GM06990 (cell line): ENCODE data around the gene LRBA.

Source experiments
- DNase-seq: peaks from one replicate; pipeline ENCODE4 v3.0.0-alpha.2; 2011; ENCODE audit not compliant: insufficient read length; ENCODE audit errors: extremely low read depth
- H3K27me3 ChIP-seq: replicated peaks from 2 replicates; pipeline ENCODE4 v1.6.0; 2011; ENCODE audit warnings: low read length; ENCODE audit not compliant: control insufficient read depth, insufficient read depth
- H3K36me3 ChIP-seq: 2 replicates; pipeline ENCODE4 v1.5.1; 2011; ENCODE audit warnings: low read length; ENCODE audit not compliant: control insufficient read depth, insufficient read depth
- H3K4me3 ChIP-seq: replicated peaks from 2 replicates; pipeline ENCODE4 v1.5.1; 2011; ENCODE audit warnings: low read depth, mild to moderate bottlenecking, control low read depth, low read length
- TF ChIP-seq, protein P1 (sequence below): IDR thresholded peaks from 2 replicates; pipeline ENCODE4 v1.5.1; 2011; ENCODE audit warnings: low read length, control low read depth, mild to moderate bottlenecking, inconsistent platforms; ENCODE audit not compliant: insufficient read depth, poor library complexity, severe bottlenecking

LRBA gene

DNA sequence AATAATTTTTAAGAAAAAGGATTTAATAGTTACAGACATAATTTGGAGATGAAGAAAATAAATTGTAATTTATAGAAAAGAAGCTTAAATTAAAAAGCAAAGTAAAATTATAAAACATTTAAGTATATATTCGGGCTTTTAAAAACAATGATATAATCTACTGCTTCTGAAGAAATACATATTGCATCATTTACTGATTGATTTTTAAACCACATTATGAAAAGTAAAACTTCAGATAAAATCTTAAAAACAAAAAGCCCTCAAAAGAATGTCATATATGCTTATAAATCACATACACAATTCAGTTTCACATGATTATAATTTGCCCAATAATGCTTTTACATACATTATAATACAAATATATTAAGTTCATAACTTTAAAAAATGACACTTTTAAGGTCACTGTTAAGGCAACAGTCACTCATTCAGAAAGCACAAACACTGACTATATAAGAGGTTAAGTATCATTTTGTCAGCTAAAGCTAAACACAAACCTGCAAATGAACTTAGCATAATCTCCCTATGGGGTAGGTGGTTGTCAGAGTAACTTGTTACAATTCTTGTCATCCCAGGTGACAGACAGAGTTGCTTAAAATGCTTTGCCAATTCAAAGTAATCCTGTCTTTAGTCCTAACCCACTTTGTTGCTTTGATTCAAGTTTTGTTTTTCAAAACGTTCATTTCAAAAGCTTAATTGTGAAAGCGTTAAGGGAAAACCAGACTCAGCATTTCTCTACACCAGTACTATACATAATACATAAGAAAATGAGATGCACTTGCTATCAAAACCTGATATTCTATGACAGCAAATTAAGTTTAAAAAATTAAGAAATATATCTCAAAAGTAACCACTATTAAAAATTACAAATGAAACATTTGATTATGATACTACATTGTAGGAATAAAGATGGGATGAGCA, 523.7 kb downstream of the LRBA start:
- no peak for DNase-seq
- Histone ChIP-seq H3K27me3 (no peaks in the 10 kb centered on the region), H3K36me3 (no peaks in the 10 kb centered on the region), H3K4me3 (no peak overlapping the region)
- TF ChIP-seq, protein P1, sequence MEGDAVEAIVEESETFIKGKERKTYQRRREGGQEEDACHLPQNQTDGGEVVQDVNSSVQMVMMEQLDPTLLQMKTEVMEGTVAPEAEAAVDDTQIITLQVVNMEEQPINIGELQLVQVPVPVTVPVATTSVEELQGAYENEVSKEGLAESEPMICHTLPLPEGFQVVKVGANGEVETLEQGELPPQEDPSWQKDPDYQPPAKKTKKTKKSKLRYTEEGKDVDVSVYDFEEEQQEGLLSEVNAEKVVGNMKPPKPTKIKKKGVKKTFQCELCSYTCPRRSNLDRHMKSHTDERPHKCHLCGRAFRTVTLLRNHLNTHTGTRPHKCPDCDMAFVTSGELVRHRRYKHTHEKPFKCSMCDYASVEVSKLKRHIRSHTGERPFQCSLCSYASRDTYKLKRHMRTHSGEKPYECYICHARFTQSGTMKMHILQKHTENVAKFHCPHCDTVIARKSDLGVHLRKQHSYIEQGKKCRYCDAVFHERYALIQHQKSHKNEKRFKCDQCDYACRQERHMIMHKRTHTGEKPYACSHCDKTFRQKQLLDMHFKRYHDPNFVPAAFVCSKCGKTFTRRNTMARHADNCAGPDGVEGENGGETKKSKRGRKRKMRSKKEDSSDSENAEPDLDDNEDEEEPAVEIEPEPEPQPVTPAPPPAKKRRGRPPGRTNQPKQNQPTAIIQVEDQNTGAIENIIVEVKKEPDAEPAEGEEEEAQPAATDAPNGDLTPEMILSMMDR, result no peak

DNA sequence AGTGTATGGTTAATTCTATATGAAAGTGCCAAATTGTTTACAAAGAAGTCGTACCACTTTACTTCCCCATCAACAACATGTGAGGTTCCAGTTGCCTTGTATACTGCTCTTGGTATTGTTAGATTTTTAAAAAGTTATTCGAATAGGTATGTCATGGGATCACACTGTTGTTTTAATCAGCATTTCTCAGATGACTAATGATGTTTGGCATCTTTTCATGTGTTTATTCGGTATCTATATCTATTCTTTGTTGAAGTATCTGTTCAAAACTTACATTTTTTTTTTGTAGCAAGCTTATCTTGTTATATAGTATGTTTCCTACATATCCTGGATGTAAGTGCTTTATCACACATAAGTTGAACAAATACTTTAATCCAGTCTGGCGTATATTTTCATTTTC, 532.5 kb downstream of the LRBA start:
- H3K27me3 ChIP-seq, result no peaks in the 10 kb centered on the region
- TF ChIP-seq, protein P1, result no peak
- no peak overlapping the region for H3K4me3 ChIP-seq
- H3K36me3 ChIP-seq, result no peaks in the 10 kb centered on the region
- no peak for DNase-seq

DNA sequence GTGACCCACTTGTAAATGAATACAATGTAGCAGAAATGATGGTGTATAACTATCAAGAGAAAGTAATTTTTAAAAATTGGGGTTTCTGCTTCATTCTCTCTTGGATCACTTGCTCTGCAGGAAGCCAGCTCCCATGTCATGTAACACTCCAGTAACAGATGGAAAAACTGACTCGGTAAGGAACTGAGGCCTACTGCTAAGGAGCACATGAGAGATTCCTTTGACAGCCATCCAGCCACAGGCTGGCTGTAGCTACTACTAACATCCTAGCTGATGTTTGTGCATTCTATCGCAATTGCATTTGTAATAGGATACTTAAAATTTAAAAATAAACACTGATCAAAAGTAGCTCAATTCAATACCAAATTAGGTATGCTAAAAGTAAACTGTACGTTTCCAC, 535.4 kb downstream of the LRBA start:
- DNase-seq, result no peak
- no peak overlapping the region for H3K4me3 ChIP-seq
- TF ChIP-seq, protein P1, result no peak
- no peaks in the 10 kb centered on the region for H3K27me3 ChIP-seq
- H3K36me3 ChIP-seq, result no peaks in the 10 kb centered on the region

- H3K27me3 ChIP-seq, result no peaks in the 10 kb centered on the region
- no peaks in the 10 kb centered on the region for H3K36me3 ChIP-seq
- no peak overlapping the region for H3K4me3 ChIP-seq
- TF ChIP-seq, protein P1, result no peak
- DNase-seq, result no peak
These were observed 537.2 kb downstream of the LRBA start for GRCh38 chr4:150477869-150478268.

- Histone ChIP-seq H3K4me3 (no peak overlapping the region), H3K36me3 (no peaks in the 10 kb centered on the region), H3K27me3 (no peaks in the 10 kb centered on the region)
- TF ChIP-seq, protein P1, result no peak
- no peak for DNase-seq
These were observed 538.3 kb downstream of the LRBA start for GRCh38 chr4:150476776-150477175.

GRCh38 chr4:150475763-150476162, 539.3 kb downstream of the LRBA start:
- TF ChIP-seq, protein P1, result no peak
- no peaks in the 10 kb centered on the region for H3K36me3 ChIP-seq
- no peak for DNase-seq
- H3K4me3 ChIP-seq, result no peak overlapping the region
- H3K27me3 ChIP-seq, result no peaks in the 10 kb centered on the region
